Lower lobe of right lung (tissue), 2 donors: Measurements from ENCODE around the gene ADNP2. TPM values are rescaled to one million over a fixed set of nuclear protein-coding genes. Genes with fewer than 3 reads are reported as not detected.

Source experiments
- ATAC-seq, 2 donors: fragments of 200-7000 bp; cut with Tn5 transposase; one replicate each; pipeline ENCODE4 v1.9.1; 2020 to 2022; ENCODE audit warnings: mild to moderate bottlenecking in 2 of 2, moderate library complexity in 2 of 2
- DNase-seq: peaks from one replicate; pipeline ENCODE4 v3.0.0-alpha.2; 2020
- H3K27ac ChIP-seq: fragments of 200-600 bp; one replicate; pipeline ENCODE4 v1.8.0; 2022
- H3K27me3 ChIP-seq: fragments of 200-600 bp; one replicate; pipeline ENCODE4 v1.8.0; 2022; ENCODE audit warnings: low read depth
- H3K36me3 ChIP-seq: fragments of 200-600 bp; one replicate; pipeline ENCODE4 v1.8.0; 2022; ENCODE audit warnings: mild to moderate bottlenecking
- H3K4me1 ChIP-seq: fragments of 200-600 bp; one replicate; pipeline ENCODE4 v1.8.0; 2022
- H3K4me3 ChIP-seq: fragments of 200-600 bp; one replicate; pipeline ENCODE4 v1.8.0; 2022; ENCODE audit warnings: mild to moderate bottlenecking
- H3K9me3 ChIP-seq: fragments of 200-600 bp; one replicate; pipeline ENCODE4 v1.8.0; 2022
- CTCF ChIP-seq: fragments of 200-600 bp; IDR thresholded peaks from one replicate; pipeline ENCODE4 v1.8.0; 2022; ENCODE audit warnings: antibody characterized with exemption, mild to moderate bottlenecking
- intact Hi-C: fragments of 100-400 bp; cut with DNase I; formaldehyde crosslinking; loops from one replicate; pipeline ENCODE4 v1.11.0; 2022
- long read RNA-seq: library from polyadenylated mRNA; unstranded; transcript quantifications from one replicate; pipeline ENCODE4 v2.0.0, GENCODE V29; 2021
- total RNA-seq: library from RNA; stranded (reverse); fragmentation: NEBNext Ultra II Directional; extraction: Animal tissue kit (Norgen Biotek cat#: 25700); gene quantifications from one replicate; pipeline ENCODE4 v1.2.1, GENCODE V29; 2021
- donor health status: DM: no; HTN: yes; CAD: no; lungs with severe emphysema.

The ADNP2 gene, protein sequence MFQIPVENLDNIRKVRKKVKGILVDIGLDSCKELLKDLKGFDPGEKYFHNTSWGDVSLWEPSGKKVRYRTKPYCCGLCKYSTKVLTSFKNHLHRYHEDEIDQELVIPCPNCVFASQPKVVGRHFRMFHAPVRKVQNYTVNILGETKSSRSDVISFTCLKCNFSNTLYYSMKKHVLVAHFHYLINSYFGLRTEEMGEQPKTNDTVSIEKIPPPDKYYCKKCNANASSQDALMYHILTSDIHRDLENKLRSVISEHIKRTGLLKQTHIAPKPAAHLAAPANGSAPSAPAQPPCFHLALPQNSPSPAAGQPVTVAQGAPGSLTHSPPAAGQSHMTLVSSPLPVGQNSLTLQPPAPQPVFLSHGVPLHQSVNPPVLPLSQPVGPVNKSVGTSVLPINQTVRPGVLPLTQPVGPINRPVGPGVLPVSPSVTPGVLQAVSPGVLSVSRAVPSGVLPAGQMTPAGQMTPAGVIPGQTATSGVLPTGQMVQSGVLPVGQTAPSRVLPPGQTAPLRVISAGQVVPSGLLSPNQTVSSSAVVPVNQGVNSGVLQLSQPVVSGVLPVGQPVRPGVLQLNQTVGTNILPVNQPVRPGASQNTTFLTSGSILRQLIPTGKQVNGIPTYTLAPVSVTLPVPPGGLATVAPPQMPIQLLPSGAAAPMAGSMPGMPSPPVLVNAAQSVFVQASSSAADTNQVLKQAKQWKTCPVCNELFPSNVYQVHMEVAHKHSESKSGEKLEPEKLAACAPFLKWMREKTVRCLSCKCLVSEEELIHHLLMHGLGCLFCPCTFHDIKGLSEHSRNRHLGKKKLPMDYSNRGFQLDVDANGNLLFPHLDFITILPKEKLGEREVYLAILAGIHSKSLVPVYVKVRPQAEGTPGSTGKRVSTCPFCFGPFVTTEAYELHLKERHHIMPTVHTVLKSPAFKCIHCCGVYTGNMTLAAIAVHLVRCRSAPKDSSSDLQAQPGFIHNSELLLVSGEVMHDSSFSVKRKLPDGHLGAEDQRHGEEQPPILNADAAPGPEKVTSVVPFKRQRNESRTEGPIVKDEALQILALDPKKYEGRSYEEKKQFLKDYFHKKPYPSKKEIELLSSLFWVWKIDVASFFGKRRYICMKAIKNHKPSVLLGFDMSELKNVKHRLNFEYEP
- total RNA-seq = 16.5 TPM
- long read RNA-seq, full-length matches to known transcripts = 3 of 15 reads
- long read RNA-seq, partial matches to known transcripts = 2 of 15 reads
- long read RNA-seq, other reads (novel, unspliced or antisense) = 10 of 15 reads

DNA sequence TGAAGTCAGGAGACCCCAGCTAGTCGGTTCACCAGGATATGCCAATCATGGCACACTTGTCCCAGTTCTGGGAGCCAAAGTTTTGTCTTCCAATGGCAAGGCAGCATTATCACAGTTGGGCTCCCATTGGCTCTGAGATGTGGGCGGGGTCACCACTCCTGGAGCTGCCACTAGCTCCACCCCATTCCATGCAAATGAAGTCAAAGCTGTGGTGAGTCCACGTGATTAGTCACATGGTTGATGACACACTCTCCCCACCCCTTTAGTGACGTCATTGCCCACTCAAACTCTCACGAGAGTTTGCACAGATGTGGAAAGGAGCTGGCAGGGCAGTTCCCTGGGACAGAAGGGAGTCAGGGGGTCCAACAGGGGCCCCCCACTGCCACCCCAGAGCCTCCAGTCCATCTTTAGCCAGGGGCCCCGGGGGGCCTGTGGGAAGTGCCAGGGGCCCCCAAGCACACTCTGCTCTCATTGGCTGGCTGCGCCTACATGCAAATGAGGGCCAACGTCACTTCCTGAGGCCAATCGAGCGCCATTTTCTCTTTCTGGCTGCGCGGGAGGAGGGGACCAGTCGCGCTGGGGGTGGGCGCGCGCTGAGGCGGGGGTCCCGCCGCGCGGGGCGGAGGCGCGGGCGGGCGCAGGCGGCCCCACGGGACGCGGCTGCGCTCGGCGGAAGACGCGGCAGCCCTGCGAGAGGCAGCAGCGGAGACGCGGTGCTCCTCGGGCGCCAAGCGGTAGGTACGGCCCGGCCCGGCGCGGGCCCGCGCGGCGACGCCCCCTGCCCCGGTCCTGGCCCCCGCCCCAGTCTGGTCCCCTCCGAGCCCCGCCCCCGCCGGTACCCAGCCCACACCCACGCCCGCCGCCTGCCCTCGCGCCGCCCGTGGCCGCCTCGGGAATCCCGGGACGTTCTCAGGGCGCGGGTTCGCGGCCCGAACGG lies at the start of gene ADNP2:
TSS of gene ADNP2 (plus strand) at position 524 of the 937 bp plus-strand sequence. CDS start 8,281 bp downstream, outside the sequence.
- Histone ChIP-seq H3K4me3 (peak within 1 kb of the TSS; percentile 73), H3K4me1 (peaks cover 16% of the 10 kb centered on the region), H3K36me3 (no peaks in the 10 kb centered on the region), H3K9me3 (no peaks in the 10 kb centered on the region), H3K27ac (peak within 1 kb of the TSS; percentile 94), H3K27me3 (no peaks in the 10 kb centered on the region)
- no peak for TF ChIP-seq CTCF
- intact Hi-C loops = no loop called here
- DNase-seq = peak; percentile 89
- peak; percentile 95 to 97 for ATAC-seq

DNA sequence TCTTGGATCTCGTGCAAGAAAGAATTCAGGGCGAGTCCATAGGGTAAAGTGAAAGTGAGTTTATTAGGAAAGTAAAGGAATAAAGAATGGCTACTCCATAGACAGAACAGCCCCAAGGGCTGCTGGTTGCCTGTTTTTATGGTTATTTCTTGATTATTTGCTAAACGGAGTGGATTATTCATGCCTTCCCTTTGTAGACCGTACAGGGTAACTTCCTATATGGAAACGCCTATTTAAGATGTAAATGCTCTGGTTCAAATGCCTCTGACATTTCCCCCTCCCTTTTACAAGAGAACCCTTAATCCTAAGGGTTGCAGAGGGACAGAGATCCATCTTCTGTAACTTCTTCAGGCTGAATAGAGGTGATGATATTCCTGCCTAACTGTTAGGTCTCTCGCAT lies 49.1 kb upstream of the ADNP2 start:
- Histone ChIP-seq H3K27me3 (no peaks in the 10 kb centered on the region), H3K9me3 (peaks cover 37% of the 10 kb centered on the region), H3K27ac (no peak overlapping the region), H3K36me3 (no peaks in the 10 kb centered on the region), H3K4me3 (no peak overlapping the region), H3K4me1 (no peaks in the 10 kb centered on the region)
- no peak for ATAC-seq
- no peak for DNase-seq
- TF ChIP-seq CTCF = no peak
- intact Hi-C loops = no loop called here

DNA sequence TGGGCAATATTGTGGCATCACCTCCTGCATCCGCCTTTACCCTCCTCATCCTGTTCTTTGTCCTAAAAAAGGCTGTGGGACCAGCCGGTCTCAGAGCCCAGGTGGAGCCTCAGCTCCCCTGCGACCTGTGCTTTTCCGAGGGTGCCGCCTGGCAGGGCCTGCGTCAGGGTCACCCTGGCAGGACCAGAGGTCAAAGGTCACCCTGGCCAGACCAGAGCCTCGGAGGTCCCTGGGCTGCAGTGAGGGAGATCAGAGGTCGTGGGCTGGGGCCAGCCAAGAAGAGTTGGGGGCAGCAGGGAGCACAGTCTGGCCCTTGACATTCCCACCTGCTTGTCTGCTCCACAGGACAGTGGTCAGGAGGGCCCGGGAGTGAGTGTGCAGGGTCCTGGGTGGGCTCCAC lies 43.4 kb upstream of the ADNP2 start:
- no peak overlapping the region for H3K27ac ChIP-seq
- intact Hi-C loops = no loop called here

DNA sequence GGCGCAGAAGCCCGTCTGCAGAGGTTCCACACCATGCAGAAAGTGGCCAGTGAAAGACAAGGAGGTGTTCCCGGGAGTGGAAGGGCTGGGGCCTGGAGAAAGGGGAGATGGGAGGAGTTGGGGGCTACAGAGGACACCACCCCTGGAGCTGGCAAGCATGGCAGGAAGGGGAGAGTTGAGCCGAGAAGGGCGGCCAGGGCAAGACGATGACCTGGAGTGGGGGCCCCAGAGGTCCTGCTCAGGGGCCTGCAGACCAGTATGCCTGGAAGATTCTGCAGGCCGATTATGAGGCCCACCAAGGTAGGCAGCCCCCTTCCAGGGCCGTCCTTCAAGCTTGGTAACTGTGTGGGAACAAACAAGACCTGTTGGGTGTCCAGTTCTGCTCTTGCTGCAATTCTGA lies 41.7 kb upstream of the ADNP2 start:
- no peak for ATAC-seq
- no peak for TF ChIP-seq CTCF
- Histone ChIP-seq H3K9me3 (peaks cover 4% of the 10 kb centered on the region), H3K36me3 (no peaks in the 10 kb centered on the region), H3K4me3 (no peak overlapping the region), H3K4me1 (no peaks in the 10 kb centered on the region), H3K27me3 (no peaks in the 10 kb centered on the region), H3K27ac (no peak overlapping the region)
- intact Hi-C loops = no loop called here
- no peak for DNase-seq

More for the DNA sequence above, 43.4 kb upstream of the ADNP2 start:
- Histone ChIP-seq H3K36me3 (no peaks in the 10 kb centered on the region), H3K4me1 (no peaks in the 10 kb centered on the region), H3K9me3 (peaks cover 14% of the 10 kb centered on the region), H3K4me3 (no peak overlapping the region), H3K27me3 (no peaks in the 10 kb centered on the region)
- ATAC-seq (no peak), DNase-seq (no peak)
- no peak for TF ChIP-seq CTCF
